ENCODE data around the gene SDK1. TPM values are rescaled to one million over a fixed set of nuclear protein-coding genes. Genes with fewer than 3 reads are reported as not detected.

The SDK1 gene
- total RNA-seq, 1 donor from 2014 or later, result 10.4 TPM

DNA sequence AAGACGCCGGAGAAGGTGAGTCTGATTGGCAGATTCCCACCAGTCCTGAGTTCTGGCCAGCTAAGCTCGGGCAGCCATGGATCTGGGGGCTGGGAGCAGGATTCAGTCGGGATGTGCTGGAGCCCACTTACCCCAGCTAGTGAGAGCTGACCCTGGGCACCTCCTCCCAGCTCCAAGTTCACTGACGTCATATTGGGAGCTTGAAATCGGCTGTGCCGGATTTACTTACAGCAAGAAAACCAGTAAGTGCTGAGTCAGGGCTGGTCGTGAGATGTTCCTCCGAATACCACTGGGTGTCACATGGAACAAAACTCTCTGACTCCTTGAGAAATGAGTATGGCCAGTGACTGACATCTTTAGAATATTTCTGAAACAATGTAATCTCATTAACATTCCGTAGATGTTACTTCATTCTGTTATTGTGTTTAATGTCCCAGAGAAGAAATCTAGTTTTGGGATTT is 621.2 kb downstream of the SDK1 start:
- Histone ChIP-seq H3K27me3 (no peaks in the 10 kb centered on the region), H3K27ac (no peak overlapping the region), H3K9me3 (no peaks in the 10 kb centered on the region), H3K36me3 (no peaks in the 10 kb centered on the region), H3K4me1 (no peaks in the 10 kb centered on the region), H3K4me3 (no peak overlapping the region)
- TF ChIP-seq, protein P1, sequence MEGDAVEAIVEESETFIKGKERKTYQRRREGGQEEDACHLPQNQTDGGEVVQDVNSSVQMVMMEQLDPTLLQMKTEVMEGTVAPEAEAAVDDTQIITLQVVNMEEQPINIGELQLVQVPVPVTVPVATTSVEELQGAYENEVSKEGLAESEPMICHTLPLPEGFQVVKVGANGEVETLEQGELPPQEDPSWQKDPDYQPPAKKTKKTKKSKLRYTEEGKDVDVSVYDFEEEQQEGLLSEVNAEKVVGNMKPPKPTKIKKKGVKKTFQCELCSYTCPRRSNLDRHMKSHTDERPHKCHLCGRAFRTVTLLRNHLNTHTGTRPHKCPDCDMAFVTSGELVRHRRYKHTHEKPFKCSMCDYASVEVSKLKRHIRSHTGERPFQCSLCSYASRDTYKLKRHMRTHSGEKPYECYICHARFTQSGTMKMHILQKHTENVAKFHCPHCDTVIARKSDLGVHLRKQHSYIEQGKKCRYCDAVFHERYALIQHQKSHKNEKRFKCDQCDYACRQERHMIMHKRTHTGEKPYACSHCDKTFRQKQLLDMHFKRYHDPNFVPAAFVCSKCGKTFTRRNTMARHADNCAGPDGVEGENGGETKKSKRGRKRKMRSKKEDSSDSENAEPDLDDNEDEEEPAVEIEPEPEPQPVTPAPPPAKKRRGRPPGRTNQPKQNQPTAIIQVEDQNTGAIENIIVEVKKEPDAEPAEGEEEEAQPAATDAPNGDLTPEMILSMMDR (IDR thresholded peaks at IDR 0.05), result peak; percentile 32
- intact Hi-C loops (cut with DNase I), result no loop called here
- DNase-seq (no peak), ATAC-seq (peak; percentile 65)

DNA sequence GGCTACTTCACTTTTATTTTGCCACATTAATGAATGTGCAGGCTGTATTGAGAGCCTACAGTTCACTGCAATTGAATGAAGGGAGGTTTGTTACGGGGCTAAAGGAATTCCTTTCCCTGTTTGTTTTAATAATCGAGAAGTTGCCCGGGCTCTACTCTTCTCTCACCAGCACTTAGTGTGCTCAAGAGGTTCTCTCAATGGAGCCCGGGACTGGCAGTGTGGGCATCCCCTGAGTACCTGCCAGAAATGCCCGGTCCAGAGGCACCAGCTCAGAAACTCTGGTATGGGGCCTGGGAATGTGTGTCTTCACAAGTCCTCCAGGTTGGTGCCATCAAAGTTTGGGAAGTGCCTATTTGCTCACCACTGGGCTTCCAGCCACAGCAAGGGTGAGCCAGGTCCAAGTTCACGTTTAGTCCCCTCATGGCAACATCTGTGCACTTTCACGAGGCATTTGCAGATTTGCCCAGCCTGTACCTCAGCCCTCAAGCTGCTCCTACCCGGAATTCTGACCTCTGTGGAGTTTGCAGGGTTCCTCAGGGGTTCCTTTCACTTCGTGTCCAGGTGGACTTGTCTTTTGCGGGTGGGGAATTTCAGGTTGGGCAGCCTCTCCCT is 622.4 kb downstream of the SDK1 start:
- no peaks in the 10 kb centered on the region for H3K4me1 ChIP-seq
- no peaks in the 10 kb centered on the region for H3K36me3 ChIP-seq
- no peaks in the 10 kb centered on the region for H3K9me3 ChIP-seq
- H3K27ac ChIP-seq, result no peak overlapping the region
- DNase-seq (no peak), ATAC-seq (peak; percentile 74)
- TF ChIP-seq, protein P1 (IDR thresholded peaks at IDR 0.05), result no peak
- no peaks in the 10 kb centered on the region for H3K27me3 ChIP-seq
- intact Hi-C loops (cut with DNase I), result no loop called here
- H3K4me3 ChIP-seq, result no peak overlapping the region

GRCh38 chr7:3924277-3924676 is 623.2 kb downstream of the SDK1 start:
- H3K4me3 ChIP-seq, result no peak overlapping the region
- H3K36me3 ChIP-seq, result no peaks in the 10 kb centered on the region
- intact Hi-C loops (cut with DNase I), result no loop called here
- TF ChIP-seq, protein P1 (IDR thresholded peaks at IDR 0.05), result no peak
- ATAC-seq (no peak), DNase-seq (no peak)
- no peaks in the 10 kb centered on the region for H3K4me1 ChIP-seq
- no peaks in the 10 kb centered on the region for H3K9me3 ChIP-seq
- no peak overlapping the region for H3K27ac ChIP-seq
- no peaks in the 10 kb centered on the region for H3K27me3 ChIP-seq

DNA sequence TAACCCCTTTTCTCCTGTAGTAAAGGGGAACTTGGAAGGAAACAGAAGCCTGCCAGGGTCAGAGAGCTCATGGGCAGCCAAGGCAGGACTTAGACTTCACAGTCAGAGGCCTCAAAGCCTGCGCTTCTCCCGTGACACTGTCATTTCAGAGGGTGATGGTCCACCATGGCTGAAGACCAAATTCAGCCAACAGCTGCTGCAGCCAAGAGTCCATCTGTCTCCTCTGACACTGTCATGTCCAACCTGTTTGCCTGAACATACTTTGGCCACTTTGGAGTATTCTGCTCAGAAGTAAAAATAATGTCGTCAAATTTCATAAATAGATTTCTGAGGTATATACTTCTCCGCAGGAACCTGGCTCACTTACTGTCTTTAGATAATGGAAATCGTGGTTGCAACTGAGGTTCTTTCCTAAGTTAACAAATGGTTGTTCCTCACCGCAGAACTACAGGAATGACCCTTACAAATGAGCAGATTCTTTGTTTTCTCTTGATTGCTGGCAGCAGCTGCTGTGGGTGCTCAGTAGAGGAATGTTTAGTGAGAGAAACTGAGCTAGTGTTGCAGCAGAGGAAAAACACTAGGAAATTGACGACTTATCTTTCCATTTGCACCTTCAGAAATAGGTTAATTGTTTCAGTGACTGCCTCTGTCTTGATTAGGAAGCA is 626.5 kb downstream of the SDK1 start:
- H3K36me3 ChIP-seq, result no peaks in the 10 kb centered on the region
- H3K4me3 ChIP-seq, result no peak overlapping the region
- TF ChIP-seq, protein P1 (IDR thresholded peaks at IDR 0.05), result no peak
- H3K27ac ChIP-seq, result no peak overlapping the region
- DNase-seq (no peak), ATAC-seq (no peak)
- H3K27me3 ChIP-seq, result no peaks in the 10 kb centered on the region
- H3K4me1 ChIP-seq, result no peaks in the 10 kb centered on the region
- intact Hi-C loops (cut with DNase I), result no loop called here
- no peaks in the 10 kb centered on the region for H3K9me3 ChIP-seq

DNA sequence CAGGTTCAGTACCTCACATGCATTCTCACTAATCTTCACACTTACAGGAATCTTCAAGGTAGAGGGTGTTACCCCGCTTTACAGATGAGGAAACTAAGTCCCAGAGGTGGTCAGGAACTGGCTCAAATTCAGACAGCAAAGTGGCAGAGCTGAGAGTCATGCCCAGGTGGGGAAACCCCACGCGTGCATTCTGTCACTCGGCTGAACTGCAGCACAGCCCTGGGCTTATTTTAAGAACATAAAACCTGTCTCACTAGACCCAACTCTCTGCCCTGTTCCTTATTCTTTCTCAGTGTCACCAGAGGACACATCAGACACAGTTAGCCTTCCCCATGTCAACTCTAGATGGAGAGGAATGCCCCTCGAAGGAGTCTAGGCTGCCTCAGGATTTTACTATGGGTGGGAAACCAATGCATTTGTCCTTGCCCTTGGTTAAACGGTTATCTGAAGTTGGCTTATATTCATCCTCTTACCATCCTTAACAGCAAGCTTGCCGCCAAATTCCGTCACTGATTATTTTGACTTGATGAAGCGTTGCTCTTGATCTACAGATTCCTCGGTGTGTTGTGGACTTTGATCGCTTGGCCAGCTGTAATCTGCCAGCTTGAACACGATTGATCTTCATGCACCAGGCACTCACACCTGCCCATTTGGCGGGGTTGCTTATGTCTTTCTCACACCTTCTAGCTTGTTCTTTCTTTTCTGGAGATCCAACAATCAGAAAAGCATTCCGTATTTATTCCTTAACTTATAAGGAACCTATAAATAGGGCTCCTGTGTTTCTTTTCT is 627.9 kb downstream of the SDK1 start:
- intact Hi-C loops (cut with DNase I), result no loop called here
- no peaks in the 10 kb centered on the region for H3K27me3 ChIP-seq
- TF ChIP-seq, protein P1 (IDR thresholded peaks at IDR 0.05), result no peak

More for the DNA sequence above, 627.9 kb downstream of the SDK1 start:
- no peak overlapping the region for H3K4me3 ChIP-seq
- no peaks in the 10 kb centered on the region for H3K4me1 ChIP-seq
- ATAC-seq (no peak), DNase-seq (no peak)
- H3K9me3 ChIP-seq, result no peaks in the 10 kb centered on the region
- no peak overlapping the region for H3K27ac ChIP-seq
- H3K36me3 ChIP-seq, result no peaks in the 10 kb centered on the region

All from upper lobe of right lung (tissue), 1 donor.